Erythroblast (primary cell): ENCODE results near the gene PRKAG1.

Experiments used
- GATA1 ChIP-seq: IDR thresholded peaks from 2 replicates; pipeline ENCODE4 v1.6.1; 2011; ENCODE audit warnings: low read depth, mild to moderate bottlenecking, control low read depth, low read length, moderate library complexity
- POLR2A ChIP-seq: IDR thresholded peaks from 2 replicates; pipeline ENCODE4 v1.6.1; 2011; ENCODE audit warnings: mild to moderate bottlenecking, low read length

DNA sequence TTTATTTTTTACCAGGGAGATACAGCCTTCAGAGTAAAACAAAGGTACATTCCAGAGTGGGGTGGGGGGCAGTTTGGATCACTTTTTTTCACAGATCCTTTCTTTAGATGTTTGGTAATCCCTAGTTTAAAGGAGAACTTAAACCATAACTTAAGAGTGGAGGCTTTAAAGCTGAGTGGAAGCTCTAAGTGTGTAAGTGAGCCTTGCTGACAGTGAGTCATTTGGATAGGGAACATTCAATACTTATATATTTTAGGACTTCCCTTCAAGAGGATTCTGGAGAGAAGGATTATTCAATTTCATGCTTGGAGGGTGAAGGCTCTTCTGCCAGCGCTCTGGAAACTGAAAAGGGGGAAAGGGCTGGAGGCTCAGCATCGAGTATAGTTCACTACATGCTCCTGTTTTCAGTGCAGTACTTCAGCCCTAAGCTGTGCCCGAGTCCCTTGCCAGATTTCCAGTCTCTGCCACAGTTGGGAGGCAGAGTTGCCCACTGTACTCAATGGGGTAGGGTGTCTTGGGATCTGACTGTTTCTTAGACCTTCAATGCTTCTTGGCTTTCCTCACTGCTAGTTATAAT, 8.4 kb downstream of the PRKAG1 start:
- TF ChIP-seq POLR2A (no peak), GATA1 (no peak)
